Activated CD8-positive, alpha-beta memory T cell treated with anti-CD3 and anti-CD28 coated beads for 4 hours (primary cell): Measurements from ENCODE around the gene SF1.
"Not testable (repeated sequence)": the region's sequence is repeated elsewhere in the genome, so short reads cannot be mapped to it uniquely, and the experiment has no call there.

Source experiments
- DNase-seq, 2 donors: peaks; one replicate each; pipeline ENCODE4 v3.0.0-alpha.2; 2020; ENCODE audit warnings: low read depth in 2 of 2

The SF1 gene, protein sequence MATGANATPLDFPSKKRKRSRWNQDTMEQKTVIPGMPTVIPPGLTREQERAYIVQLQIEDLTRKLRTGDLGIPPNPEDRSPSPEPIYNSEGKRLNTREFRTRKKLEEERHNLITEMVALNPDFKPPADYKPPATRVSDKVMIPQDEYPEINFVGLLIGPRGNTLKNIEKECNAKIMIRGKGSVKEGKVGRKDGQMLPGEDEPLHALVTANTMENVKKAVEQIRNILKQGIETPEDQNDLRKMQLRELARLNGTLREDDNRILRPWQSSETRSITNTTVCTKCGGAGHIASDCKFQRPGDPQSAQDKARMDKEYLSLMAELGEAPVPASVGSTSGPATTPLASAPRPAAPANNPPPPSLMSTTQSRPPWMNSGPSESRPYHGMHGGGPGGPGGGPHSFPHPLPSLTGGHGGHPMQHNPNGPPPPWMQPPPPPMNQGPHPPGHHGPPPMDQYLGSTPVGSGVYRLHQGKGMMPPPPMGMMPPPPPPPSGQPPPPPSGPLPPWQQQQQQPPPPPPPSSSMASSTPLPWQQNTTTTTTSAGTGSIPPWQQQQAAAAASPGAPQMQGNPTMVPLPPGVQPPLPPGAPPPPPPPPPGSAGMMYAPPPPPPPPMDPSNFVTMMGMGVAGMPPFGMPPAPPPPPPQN

DNA sequence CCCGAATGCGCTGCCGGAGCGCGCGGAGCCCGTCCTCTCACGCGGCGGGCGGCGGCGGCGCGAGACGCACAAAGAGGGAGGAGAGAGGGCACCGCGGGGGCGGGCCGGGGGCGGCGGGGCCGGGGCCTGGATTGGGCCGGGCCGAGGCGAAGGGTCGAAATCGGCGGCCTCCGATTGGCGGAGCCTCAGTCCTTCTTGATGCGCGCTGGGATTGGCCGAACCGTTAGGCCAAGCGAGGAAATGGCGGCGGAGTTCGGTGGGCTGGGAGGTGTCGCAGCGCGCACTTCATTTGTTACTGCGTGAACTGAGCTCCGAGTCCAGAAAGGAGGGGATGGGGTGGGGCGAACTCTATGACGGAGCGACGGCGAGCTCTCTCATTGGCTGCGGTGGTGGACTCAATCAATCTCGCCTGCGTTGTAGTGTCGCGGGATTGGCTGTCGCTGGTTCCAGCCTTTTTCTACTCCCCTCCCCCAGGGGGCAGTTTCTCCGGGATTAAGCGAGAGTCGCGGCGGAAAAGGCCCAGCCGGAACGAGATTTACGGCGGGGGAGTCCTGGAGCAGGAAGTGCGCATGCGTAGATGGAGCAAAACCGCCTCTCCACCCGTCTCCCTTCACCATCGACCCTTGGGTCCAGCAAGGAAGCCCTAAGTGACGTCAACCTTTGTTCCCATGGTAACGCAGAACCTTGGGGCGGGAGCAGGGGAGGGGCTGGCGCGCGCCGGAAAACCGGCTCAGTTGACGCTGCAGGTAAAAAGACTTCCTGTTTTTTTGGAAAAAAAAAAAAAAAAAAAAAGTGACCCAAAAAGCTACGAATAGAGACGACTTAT lies at the start of gene SF1:
Gene SF1, minus strand, starts transcription at position 70 of the 826 bp plus-strand sequence. CDS start 150 bp downstream, outside the sequence.
- DNase-seq = peak; percentile 97 to 99

DNA sequence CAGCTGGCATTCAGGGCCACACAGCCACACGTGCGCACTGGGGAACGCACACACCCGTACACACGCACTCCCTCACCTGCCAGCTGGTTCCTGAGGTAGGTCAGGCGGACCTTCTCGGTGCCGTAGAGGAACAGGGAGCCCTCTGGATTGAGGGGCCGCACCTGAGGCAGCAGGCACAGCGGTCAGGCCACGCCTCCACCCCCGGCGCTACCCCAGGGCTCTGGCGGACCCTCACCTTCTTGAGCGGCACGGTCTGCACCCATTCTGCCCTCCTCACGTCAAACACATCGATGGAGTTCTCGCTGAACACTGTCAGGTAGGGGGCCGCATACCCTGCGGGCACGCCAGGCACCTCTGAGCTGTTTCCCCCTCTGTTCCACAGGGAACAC lies 49.1 kb upstream of the SF1 start:
- DNase-seq = no peak

DNA sequence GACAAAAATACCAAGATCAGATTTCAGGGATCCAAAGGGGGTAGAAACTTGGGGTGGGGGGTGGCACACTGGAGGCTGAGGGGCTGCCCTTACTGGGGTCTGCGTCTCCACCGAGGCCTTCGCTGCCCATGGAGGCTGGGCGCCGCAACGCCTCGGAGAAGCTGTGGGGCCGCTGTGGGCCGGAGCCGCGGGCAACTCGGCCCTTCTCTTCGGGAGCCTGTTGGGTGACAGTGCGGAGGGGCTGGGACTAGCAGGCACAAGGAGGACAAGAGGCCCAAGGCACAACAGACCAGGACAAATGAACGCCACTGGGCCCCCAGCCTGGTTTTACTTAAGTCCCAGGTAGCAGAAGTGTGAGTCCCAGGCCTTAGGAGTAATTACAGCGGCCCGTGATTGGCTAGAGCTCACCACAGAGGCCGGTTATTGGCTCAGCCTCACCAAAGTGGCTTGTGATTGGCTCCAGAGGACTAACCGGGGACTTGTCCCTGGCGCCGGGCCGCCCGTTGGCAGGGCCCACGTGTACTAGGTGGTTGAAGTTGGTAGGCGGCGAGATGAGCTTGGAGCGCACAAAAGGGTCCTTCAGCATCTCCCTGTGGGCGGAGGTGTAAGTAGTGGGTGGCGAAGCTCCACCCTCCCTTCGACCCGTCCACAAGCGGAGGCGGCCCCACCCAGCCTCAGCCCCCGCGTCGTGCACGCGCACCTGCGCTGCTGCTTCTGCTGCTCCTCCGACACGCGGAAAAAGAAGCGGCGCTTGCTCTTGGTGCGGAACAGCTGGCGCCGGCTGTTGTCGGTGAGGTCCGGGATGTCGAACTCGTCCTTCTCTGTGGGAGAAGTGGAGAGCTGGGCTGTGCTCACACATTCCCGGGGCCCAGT lies 48.5 kb upstream of the SF1 start:
- no peak for DNase-seq

DNA sequence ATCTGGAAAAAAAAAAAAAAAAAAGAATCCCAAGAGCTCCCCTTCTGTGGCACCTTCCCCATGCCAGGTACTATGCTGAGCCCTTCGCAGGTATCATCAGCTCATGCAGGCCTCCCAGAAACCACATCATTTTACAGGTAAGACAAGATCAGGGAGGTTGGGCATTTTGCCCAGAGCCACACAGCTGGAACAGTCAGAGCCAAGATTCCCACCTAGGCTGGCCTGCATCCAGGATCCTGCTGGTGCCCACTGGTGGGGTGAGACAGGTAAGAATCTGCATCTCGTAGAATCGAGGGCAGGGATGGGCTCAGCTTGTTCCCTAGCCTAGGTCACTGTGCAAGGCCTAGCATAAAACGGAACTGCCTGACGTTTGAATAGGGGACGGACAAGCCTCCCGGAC lies 47.7 kb upstream of the SF1 start:
- no peak for DNase-seq

DNA sequence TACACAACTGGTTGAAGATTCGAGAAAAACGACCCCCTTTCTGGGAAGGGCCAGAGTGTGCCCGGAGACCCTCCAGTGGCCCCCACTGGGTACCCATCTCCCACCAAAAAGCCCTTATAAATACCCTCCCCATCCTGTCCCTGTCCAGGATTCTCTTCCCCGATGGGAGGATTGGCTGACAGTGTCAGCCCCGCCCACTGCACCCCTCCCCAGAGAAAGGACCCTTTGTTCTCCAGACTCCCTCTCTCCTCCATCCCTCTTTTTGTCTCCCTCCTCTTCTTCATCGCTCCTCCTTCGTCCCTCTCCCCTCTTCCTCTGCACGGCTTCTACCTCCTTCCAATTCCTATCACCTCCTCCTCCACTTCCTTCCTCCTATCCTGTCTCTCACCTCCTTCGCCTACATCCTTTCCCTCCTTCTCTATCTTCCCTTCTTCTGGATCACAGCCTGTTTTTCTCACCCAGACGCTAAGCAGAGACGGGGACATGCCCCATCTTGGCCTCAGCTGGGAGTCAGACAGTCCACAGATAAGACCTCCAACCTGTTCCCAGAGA lies 45.3 kb upstream of the SF1 start:
- no peak for DNase-seq

DNA sequence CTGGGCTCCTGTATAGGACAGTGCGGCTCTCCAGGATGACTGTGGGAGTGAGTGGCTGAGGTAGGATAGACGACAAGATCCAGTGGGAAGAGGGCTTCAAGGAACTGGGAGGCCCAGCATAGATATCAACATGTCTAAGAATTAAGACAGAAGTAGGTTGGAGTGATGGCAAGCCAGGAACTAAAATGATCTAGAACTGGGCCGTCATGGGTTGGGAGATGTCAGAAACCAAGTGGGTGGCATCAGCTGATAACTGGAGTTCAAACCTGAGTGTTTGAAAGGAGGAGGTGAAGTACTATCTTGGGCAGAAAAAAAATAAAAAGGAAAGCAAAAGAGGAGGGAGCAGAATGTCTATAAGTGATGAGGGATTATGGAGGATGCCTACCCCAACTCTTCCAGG lies 39.1 kb upstream of the SF1 start:
- DNase-seq = no peak

DNA sequence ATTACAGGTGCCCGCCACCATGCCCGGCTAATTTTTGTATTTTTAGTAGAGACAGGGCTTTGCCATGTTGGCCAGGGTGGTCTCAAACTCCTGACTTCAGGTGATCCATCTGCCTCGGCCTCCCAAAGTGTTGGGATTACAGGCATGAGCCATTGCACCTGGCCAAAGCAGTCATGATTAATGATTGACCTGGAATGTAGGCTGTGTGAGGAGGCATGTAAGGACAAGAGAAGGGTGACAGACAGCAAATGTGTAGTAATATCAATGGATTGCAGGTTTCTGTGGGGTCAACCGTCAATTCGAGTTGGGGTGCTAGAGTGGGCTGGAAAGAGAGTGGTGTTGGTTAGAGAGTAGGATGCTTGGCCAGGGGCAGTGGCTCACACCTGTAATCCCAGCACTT lies 37.1 kb upstream of the SF1 start:
- not testable (repeated sequence) for DNase-seq

DNA sequence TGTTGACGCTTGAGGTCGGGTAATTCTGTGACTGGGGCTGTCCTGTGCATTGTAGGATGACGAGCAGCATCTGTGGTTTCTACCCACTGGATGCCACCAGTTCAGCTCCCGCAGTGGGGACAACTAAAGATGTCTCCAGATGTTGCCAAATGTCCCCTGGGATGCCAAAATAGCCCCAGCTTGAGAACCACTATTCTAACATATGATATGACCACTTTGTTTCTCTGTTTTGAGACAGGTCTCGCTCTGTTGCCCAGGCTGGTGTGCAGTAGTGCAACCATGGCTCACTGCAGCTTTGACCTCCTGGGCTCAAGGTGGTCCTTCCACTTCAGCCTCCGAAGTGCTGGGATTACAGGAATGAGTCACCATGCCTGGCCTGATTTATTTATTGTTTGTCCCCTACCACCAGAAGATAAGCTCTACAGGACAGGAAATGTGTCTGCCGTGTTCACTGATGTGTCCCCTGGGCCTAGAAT lies 36.4 kb upstream of the SF1 start:
- no peak for DNase-seq

DNA sequence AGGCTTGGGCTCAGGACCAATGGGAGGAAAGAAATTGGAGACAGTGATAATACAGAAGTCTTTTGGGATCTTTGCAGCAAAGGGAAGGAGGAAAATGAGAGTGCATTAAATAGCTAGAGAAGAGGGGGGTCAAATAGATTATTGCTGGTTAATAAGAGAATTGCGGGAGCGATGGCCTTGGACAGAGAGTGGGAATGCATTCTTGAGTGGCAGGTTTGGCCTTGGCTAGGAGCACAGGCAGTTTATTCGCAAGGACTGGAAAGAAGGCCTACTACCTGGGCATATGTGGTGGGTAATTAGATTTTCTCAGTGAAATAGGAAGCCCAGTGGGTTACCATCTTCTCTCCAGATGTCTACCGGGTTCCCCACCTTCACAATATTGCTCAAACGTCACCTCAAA lies 35.5 kb upstream of the SF1 start:
- DNase-seq = no peak

DNA sequence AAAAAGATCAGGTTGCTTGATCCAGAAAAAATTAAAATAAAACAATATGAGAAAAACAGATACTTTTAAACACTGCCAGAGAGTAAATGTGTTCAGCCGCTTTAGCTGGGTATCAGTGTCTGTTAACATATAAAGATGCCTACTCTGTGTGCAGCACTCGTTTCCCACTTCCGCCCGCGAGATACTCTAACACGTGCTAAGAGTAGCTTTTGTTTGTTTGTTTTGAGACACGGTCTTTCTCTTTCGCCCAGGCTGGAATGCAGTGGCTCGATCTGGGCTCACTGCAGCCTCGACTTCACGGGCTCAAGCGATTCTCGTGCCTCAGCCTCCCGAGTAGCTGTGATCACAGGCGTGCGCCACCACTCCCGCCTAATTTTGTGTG lies 32.5 kb upstream of the SF1 start:
- peak in 1 of 2 donors; percentile 44 for DNase-seq

DNA sequence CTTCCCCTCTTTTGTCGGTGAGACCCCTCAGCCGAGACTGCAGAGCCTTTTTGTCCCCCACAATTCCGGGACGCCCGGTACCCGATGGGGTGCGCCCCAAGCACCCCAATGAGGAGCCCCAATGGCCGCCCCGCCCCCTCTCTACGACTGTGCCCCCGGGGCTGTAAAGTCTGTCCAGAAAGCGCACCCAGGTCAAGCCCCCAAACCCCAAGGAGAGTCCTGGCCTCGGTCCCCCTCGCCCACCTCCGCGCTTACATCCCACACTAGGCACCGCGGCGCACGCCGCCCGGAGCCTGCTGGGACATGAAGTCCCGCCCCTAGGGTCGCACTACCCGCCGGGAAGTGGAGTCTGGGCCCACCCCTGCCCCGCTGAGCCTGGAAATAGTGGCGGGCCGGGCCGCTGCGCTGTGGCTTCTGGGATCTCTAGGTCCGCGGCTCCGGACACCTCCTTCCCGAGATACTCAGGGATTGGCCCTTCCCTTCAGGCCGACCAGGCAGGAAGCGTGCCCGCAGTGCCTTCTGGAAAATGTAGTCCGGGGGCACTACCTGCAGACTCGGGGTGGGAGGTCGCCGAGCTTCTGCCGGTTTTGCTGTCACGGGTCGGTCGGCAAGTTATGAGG lies 32.0 kb upstream of the SF1 start, which contains the start of gene MEN1:
Gene MEN1, minus strand, starts transcription at position 281 of the 620 bp plus-strand sequence. CDS start 442 bp downstream, outside the sequence.
- DNase-seq = peak; percentile 52 to 58

DNA sequence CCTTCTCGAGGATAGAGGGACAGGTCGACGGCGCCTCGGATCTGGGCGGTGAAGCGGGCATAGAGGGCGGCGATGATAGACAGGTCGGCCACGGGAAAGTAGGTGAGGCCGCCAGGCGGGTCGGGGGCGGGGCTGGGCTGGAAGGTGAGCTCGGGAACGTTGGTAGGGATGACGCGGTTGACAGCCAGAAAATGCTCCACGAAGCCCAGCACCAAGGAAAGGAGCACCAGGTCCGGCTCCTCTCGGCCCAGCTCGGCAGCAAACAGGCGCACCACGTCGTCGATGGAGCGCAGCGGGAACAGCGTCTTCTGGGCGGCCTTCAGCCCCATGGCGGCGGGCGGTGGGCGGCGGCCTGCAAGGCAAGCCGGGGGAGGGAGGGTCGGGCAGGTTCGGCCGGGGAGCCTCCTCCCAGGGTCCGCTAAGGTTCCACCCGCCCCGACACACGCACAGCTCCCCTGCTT lies 31.5 kb upstream of the SF1 start:
- no peak for DNase-seq

DNA sequence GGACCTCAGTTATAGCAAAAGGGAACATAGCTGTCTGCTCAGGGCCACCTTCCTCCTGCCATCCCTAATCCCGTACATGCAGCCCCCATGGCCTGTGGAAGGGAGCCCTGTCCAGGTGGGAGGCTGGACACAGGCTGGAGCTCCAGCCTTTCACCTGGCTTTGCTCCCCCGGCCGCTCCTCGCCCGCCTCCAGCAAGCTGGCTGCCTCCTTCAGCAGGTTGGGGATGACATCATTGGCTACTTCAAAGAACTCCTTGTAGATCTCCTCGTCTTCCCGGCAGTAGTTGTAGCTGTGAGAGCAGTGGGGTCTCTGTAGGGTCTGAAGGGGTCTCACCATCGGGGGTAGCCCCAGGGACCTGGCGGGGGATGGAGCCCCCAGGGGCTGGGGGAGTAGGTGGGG lies 27.1 kb upstream of the SF1 start:
- no peak for DNase-seq

DNA sequence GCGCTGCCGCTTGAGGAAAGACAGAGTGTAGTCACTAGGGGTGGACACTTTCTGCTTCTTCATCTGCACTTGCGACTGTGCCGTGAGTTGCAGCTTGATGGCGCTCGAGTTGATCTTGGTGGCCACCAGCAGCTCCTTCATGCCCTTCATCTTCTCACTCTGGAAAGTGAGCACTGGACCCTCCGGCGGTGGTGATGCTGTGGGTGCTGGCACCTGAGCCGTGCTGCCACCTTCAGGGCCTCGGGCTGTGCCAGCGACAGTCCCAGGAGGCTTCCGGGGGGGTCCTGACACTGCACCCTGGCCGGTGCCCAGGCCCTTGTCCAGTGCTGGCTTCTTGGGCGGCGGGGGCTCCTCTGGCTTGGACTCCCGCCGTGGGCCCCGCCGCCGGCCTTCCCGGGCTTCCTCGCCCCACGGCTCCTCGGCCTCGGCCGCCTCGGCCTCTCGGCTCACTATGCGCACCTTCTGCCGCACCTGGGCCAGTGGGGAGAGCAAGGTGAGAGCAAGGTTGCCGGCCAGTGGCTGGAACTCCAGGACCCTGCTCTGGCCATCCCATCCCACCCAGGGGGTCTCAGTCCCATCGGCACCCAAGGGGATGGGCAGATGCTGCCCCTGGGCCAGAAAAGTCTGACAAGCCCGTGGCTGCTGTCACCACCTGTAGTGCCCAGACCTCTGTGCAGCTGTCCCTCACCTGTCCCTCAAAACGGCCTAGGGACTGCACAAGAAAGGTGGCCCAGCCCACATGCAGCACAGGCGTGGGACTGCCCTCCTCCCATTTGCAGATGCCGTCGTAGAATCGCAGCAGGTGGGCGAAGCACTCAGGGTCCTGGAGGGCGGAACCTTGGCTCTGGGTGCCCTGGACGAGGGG lies 26.2 kb upstream of the SF1 start:
- DNase-seq = no peak

DNA sequence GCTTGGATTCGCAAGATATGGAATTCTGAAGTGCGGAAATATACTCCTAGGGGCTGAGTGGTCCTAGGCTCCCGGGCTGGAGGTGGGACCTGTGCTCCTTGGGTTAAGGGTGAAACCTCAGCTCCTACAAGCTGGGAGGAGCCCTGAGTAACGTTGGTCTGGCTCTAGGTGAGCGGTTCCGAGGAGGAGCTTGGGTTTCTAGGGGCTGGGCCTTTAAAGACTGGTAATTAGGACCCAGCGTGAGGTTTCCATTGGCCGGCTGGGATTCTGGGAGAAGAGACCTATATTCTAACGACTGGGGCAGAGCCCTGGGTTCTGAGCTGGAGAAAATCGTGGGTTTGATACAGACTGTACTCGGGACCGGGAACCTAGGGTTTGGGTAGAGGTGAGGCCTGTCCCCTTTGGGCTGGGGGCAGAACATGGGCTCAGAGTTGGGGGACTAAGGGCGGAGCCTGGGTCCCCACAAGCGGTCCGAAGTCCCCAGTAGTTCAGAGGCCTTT lies 25.6 kb upstream of the SF1 start:
- DNase-seq = no peak

DNA sequence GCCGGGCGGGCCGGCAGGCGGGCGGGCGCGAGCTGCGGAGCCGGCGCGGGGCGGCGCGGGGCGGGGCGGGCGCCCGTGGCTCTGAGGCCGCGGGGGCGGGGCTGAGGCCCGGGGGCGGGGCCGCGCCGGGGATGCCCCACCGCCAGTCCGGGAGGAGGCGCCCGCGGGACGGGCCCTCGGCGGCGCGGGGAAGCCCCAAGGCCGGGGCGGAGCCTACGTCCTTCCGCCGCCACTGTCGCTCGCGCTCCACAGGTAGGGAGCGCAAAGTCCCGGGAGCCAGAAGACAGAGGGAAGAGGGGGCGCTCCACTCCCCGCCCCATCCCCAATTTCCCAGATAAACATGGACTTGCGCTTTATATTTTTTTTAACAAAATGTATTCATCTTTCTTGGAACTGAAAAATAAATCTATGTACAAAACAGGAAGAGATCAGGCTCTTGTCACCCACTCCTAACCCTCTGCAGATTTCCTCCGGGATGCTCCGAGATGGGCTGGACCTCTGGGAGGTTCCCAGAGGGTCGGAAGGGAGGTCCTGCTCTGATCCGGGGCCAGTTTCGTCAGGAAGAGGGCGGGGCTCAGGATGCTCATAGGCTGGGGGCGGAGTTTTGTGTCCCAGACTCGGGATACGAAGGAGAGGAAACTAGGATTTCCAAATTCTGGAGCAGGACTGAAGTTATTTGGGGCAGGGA lies 25.0 kb upstream of the SF1 start, which contains the start of gene MAP4K2:
Gene MAP4K2, minus strand, starts transcription at position 57 of the 688 bp plus-strand sequence. CDS start 65 bp downstream, outside the sequence.
- peak; percentile 70 to 73 for DNase-seq

DNA sequence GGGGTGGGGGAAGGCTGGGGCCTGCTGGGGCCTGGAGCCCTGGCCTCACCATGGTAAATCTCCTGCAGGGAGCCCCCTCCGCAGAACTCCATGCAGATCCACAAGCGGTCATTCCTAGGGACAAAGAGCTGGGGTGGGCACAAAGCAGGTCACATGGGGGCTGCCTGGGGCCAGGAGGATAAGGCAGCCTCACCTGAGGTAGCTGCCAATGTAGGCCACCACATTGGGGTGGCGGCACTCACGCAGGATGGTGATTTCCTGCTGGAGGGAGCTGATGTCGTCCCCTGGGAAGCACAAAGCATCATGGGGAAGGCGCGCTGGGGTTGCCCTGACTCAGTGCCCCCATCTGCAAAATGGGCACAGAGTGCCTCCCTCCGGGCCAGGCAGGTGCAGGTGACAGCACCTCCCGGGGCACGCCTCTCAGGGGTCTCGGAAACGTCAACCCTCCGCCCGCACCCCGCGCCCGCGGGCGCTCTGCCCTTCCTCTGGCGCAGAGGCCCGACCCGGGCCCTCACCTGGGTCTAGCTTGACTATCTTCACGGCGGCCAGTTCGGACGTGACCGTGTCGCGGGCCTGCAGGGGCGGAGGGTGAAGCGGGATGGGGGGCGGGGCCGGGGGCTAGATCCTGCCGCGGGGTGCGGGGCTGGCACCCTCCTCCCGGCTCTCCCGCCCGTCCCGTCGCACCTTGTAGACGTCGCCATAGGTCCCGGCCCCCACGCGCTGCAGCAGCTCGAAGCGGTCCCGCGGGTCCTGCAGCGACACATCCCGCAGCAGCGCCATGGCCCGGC lies 24.2 kb upstream of the SF1 start:
- DNase-seq = no peak
